DOHH2 (cell line): ENCODE data around the gene HCN4.

Experiments
- EZH2phosphoT487 ChIP-seq: fragments of 200-600 bp; sonication (generic); IDR thresholded peaks from 2 replicates; pipeline ENCODE4 v1.6.1; 2017; ENCODE audit warnings: borderline replicate concordance, mild to moderate bottlenecking, antibody characterized with exemption, low read length, moderate library complexity, mixed read lengths
- TF ChIP-seq, protein P1 (sequence below): fragments of 200-600 bp; sonication (generic); IDR thresholded peaks from one replicate; pipeline ENCODE4 v1.5.1; 2014; ENCODE audit warnings: antibody characterized with exemption, mild to moderate bottlenecking, low read depth, low read length; ENCODE audit not compliant: poor library complexity, severe bottlenecking

DNA sequence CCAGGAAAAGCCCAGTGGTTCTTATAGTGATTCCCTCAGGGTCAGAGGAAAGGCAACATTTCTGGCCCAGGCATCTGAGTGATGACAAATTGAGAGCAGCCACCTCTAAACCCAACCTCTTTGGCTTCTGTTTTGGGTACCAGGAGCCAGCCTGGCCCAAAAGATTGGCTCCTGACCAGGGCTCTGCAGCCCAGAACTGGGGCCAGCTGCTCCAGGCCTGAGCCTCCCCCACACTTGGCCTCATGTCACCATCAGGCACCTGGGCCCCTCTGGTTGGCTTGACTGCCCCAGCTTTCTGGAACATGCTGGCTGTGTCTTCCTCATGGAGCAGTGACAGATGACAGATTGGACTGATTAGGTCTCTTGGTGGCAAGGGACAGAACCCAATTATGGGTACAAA, 26.0 kb upstream of the HCN4 start:
- TF ChIP-seq, protein P1, sequence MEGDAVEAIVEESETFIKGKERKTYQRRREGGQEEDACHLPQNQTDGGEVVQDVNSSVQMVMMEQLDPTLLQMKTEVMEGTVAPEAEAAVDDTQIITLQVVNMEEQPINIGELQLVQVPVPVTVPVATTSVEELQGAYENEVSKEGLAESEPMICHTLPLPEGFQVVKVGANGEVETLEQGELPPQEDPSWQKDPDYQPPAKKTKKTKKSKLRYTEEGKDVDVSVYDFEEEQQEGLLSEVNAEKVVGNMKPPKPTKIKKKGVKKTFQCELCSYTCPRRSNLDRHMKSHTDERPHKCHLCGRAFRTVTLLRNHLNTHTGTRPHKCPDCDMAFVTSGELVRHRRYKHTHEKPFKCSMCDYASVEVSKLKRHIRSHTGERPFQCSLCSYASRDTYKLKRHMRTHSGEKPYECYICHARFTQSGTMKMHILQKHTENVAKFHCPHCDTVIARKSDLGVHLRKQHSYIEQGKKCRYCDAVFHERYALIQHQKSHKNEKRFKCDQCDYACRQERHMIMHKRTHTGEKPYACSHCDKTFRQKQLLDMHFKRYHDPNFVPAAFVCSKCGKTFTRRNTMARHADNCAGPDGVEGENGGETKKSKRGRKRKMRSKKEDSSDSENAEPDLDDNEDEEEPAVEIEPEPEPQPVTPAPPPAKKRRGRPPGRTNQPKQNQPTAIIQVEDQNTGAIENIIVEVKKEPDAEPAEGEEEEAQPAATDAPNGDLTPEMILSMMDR, result no peak
- TF ChIP-seq EZH2phosphoT487, result no peak
